ENCODE data around the gene TNRC6B.
A peak's percentile ranks its signal among the peaks of the same experiment; 100 is the strongest.
"Not testable (repeated sequence)": the region's sequence is repeated elsewhere in the genome, so short reads cannot be mapped to it uniquely, and the experiment has no call there.

Gene TNRC6B

DNA sequence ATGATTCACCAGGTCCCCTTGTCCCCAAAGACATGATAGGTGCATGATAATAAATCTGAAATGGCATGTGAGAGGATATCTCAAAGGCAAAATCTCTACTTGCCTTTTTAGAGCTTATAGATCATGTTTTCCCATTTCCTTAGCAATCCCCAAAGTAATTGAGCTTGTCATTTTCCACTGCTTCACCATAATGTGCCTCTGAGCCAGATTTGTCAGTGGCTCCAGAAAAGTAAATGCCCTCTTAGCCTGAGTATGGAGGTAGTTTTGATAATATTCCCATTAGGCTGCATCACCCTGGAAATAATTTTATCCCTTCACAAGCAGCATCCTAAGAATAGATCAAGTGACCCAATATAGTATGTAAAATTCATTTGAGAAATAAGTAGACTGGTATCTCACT is 131.9 kb downstream of the TNRC6B start:
- H3K4me3 ChIP-seq (replicated peaks in 1 of 2; ENCODE audit: low read depth in 2 of 2, low read length in 2 of 2) = no peak overlapping the region
- TF ChIP-seq, protein P1, sequence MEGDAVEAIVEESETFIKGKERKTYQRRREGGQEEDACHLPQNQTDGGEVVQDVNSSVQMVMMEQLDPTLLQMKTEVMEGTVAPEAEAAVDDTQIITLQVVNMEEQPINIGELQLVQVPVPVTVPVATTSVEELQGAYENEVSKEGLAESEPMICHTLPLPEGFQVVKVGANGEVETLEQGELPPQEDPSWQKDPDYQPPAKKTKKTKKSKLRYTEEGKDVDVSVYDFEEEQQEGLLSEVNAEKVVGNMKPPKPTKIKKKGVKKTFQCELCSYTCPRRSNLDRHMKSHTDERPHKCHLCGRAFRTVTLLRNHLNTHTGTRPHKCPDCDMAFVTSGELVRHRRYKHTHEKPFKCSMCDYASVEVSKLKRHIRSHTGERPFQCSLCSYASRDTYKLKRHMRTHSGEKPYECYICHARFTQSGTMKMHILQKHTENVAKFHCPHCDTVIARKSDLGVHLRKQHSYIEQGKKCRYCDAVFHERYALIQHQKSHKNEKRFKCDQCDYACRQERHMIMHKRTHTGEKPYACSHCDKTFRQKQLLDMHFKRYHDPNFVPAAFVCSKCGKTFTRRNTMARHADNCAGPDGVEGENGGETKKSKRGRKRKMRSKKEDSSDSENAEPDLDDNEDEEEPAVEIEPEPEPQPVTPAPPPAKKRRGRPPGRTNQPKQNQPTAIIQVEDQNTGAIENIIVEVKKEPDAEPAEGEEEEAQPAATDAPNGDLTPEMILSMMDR (IDR thresholded peaks at IDR 0.05; ENCODE audit: low read depth, low read length) = no peak
- no peak for DNase-seq (ENCODE audit: low read depth in 2 of 2)

DNA sequence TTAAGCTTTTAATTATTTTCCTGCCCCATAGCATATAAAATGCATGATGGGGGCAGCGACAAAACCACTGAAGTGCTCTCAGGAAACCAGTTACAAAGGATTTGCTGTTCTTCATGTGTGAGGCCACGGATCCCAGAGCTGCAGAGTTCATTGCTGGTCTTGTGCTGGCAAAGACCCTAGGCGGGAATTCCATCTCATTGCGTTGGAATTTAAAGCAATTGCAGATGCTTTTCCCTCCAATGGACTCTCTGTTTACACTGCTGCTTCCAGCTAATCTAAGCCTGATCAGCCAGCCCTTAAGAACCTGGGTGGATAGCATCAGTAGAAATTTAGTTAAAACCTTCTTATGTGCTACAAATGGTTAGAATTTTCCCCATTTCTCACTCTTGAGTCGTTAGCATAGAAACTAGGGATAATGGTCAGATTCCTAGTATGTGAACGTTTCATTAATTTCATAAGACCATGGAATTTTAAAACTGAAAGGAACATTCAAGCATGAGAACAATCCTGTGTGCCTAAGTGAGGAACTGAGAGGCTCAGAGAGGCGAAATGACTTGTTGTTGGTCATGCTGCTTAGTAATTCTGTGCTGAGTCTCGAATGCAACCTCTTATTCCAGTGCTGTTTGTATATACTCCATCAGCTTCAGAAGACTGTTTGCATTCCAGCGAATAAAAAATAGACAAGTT is 132.5 kb downstream of the TNRC6B start:
- peak; percentile 31 to 62 for DNase-seq (ENCODE audit: low read depth in 2 of 2)
- no peak overlapping the region for H3K4me3 ChIP-seq (replicated peaks in 1 of 2; ENCODE audit: low read depth in 2 of 2, low read length in 2 of 2)
- TF ChIP-seq, protein P1 (IDR thresholded peaks at IDR 0.05; ENCODE audit: low read depth, low read length) = no peak

DNA sequence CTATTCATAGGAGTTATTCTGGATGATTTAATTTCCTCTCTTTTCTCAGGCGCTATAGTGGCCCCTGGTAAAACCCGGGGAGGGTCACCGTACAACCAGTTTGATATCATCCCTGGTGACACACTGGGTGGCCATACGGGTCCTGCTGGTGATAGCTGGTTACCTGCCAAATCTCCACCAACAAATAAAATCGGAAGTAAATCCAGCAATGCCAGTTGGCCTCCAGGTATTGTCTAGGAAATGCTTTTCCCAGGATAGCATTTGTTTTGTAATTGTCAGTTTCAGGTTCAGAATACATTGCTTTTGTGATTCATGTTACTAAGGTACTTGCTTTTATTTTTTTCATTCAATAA is 133.0 kb downstream of the TNRC6B start:
- H3K4me3 ChIP-seq (replicated peaks in 1 of 2; ENCODE audit: low read depth in 2 of 2, low read length in 2 of 2) = no peak overlapping the region

DNA sequence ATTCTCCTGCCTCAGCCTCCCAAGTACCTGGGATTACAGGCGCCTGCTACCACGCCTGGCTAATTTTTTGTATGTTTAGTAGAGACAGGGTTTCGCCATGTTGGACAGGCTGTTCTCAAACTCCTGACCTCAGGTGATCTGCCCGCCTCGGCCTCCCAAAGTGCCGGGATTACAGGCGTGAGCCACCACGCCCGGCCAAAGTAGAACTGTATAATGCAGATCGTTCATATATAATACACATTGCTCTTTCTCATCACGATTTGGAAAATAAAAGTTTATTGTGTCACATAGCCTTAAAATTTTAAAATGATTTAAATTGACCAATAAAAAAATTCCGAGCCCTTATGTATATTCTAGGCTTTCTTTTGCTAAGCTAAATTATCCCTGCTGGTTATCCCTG is 133.9 kb downstream of the TNRC6B start:
- not testable (repeated sequence) for DNase-seq (ENCODE audit: low read depth in 2 of 2)

More for the DNA sequence above, 133.0 kb downstream of the TNRC6B start:
- TF ChIP-seq, protein P1 (IDR thresholded peaks at IDR 0.05; ENCODE audit: low read depth, low read length) = no peak
- DNase-seq (ENCODE audit: low read depth in 2 of 2) = no peak

DNA sequence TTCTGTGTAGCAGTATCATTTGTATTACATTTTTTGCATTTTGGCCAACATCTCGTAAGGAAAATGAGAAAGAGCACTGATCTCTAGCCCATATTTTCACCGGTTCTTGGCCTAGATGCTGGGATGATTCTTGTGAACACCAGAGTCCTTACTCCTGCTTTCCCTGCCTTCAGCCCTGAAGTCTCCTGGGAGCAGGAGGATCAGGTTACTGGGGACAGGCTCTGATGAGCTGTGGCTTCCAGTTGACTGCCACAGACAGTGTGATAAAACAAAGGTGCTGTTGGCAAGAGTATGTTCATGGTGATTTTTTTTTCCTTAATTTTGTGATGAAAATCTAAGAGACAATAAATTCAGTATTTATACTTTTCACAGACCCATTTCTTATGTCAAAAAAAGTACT is 134.3 kb downstream of the TNRC6B start:
- TF ChIP-seq, protein P1 (IDR thresholded peaks at IDR 0.05; ENCODE audit: low read depth, low read length) = no peak
- H3K4me3 ChIP-seq (replicated peaks in 1 of 2; ENCODE audit: low read depth in 2 of 2, low read length in 2 of 2) = no peak overlapping the region
- DNase-seq (ENCODE audit: low read depth in 2 of 2) = no peak

More for the DNA sequence above, 133.9 kb downstream of the TNRC6B start:
- H3K4me3 ChIP-seq (replicated peaks in 1 of 2; ENCODE audit: low read depth in 2 of 2, low read length in 2 of 2) = not testable (repeated sequence)

DNA sequence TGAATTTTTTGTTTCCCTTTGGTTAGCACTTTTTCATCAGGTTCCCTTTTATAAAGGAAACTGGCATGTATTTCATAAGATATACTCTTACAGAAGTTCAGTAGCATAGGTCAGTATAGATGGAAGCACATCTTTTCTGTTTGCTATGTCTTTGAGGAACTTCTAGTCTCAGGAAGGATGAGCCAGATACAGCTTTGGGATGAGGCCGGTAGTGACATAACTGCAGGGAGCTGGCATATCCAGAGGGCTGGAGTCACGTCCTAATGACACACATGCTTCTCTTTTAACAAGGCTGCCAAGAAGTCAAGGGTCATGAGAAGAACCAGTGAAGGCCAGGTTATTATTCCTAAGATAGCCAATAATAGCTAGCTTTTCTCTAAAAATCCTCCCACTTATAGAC is 135.3 kb downstream of the TNRC6B start:
- TF ChIP-seq, protein P1 (IDR thresholded peaks at IDR 0.05; ENCODE audit: low read depth, low read length) = no peak
- H3K4me3 ChIP-seq (replicated peaks in 1 of 2; ENCODE audit: low read depth in 2 of 2, low read length in 2 of 2) = no peak overlapping the region
- no peak for DNase-seq (ENCODE audit: low read depth in 2 of 2)

DNA sequence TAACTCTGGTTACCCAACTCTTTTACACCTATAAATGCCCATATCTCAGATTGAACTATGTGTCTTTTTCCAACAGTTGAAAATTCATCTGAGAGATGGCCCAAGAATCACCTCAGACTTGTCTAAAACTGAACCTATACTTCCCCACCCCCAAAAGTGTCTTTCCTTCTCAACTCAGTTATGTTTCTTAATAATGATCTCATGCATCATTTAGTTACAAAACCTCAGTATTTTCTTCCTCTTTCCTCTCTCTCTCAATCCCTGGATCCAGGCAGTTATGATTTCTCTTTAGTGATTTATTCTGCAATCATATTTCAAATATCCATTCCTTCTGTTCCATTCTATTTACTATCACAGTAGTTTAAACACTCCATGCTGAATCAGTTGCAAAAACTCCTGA is 136.3 kb downstream of the TNRC6B start:
- TF ChIP-seq, protein P1 (IDR thresholded peaks at IDR 0.05; ENCODE audit: low read depth, low read length) = no peak
- H3K4me3 ChIP-seq (replicated peaks in 1 of 2; ENCODE audit: low read depth in 2 of 2, low read length in 2 of 2) = no peak overlapping the region
- no peak for DNase-seq (ENCODE audit: low read depth in 2 of 2)

Measured in cardiac fibroblast (primary cell).